HCT116 (cell line): ENCODE data around the gene FKBP5. TPM values are rescaled to one million over a fixed set of nuclear protein-coding genes. Genes with fewer than 3 reads are reported as not detected.

Source experiments
- ATAC-seq: fragments of 200-7000 bp; cut with Tn5 transposase; 2 replicates; pipeline ENCODE4 v1.9.1; 2020; ENCODE audit warnings: mild to moderate bottlenecking, moderate library complexity
- BruUV-seq: library from RNA; stranded (reverse); fragments of 400-500 nt; replicated peaks from 2 replicates; lab custom pipeline; 2021; lab: Mats Ljungman, UMichigan
- CTCF ChIA-PET: fragments of 300-600 bp; sonication (Branson Sonifier 250); formaldehyde crosslinking; loops from one replicate; lab custom pipeline; 2021; ENCODE audit warnings: antibody characterized with exemption; lab: Charles Lee
- POLR2A ChIA-PET: fragments of 300-600, 350-600 bp; sonication (Branson Sonifier 250); formaldehyde crosslinking; loops from one replicate; lab custom pipeline; 2021; ENCODE audit warnings: antibody characterized with exemption; lab: Charles Lee
- RAD21 ChIA-PET, 2 experiments: fragments of 300-600 bp; sonication (Branson Sonifier 250); formaldehyde crosslinking; loops; one replicate each; lab custom pipeline; 2023; ENCODE audit warnings: low total read pairs in 2 of 2; ENCODE audit not compliant: uncharacterized antibody in 2 of 2, unreplicated experiment in 2 of 2, low non-redundant PET in 1 of 2; lab: Charles Lee
- DNase-seq: peaks from one replicate; pipeline ENCODE4 v3.0.0-alpha.2; 2010; ENCODE audit warnings: low read depth, low spot score
- H2AFZ ChIP-seq: fragments of 200-600 bp; shearing (Covaris generic), sonication (generic); 2 replicates; pipeline ENCODE4 v1.6.1; 2017; ENCODE audit warnings: low read depth, mixed run types, mixed read lengths, antibody characterized with exemption, low read length; ENCODE audit not compliant: poor library complexity, severe bottlenecking
- H3K27ac ChIP-seq: 2 replicates; pipeline ENCODE4 v1.5.1; 2012; ENCODE audit warnings: low read depth, low read length
- H3K27me3 ChIP-seq: fragments of 200-600 bp; sonication (generic); 2 replicates; pipeline ENCODE4 v1.6.1; 2016; ENCODE audit warnings: mixed run types, low read length, mixed read lengths; ENCODE audit not compliant: insufficient read depth
- H3K36me3 ChIP-seq, 2 experiments: fragments of 200-500 bp in 1 of 2; fragments of 200-600 bp in 1 of 2; sonication (Bioruptor generic) in 1 of 2; sonication (generic) in 1 of 2; 2 replicates each; pipeline versions ENCODE4 v1.5.1 to v1.6.1; 2014 to 2016; ENCODE audit warnings: low read length in 2 of 2, inconsistent platforms in 1 of 2, mixed read lengths in 1 of 2, mixed run types in 1 of 2; ENCODE audit not compliant: insufficient read depth in 2 of 2, control insufficient read depth in 1 of 2
- H3K4me1 ChIP-seq, 2 experiments: fragments of 200-600 bp in 1 of 2; sonication (generic) in 1 of 2; 2 replicates each; pipeline versions ENCODE4 v1.5.1 to v1.6.1; 2012 to 2017; ENCODE audit warnings: low read length in 2 of 2, inconsistent platforms in 1 of 2, mild to moderate bottlenecking in 1 of 2, mixed read lengths in 1 of 2, mixed run types in 1 of 2, moderate library complexity in 1 of 2; ENCODE audit not compliant: insufficient read depth in 2 of 2, control insufficient read depth in 1 of 2
- H3K4me2 ChIP-seq: fragments of 200-600 bp; sonication (generic); 2 replicates; pipeline ENCODE4 v1.6.1; 2017; ENCODE audit warnings: mixed run types, low read length, mixed read lengths
- H3K4me3 ChIP-seq, 2 experiments: fragments of 200-600 bp in 1 of 2; sonication (generic) in 1 of 2; replicated peaks in 1 of 2; 2 replicates each; pipeline ENCODE4 v1.5.1; 2011 to 2016; ENCODE audit warnings: low read length in 2 of 2, control low read depth in 1 of 2, low read depth in 1 of 2, mild to moderate bottlenecking in 1 of 2, mixed read lengths in 1 of 2, mixed run types in 1 of 2
- H3K79me2 ChIP-seq: fragments of 200-600 bp; sonication (generic); 2 replicates; pipeline ENCODE4 v1.6.1; 2017; ENCODE audit warnings: mild to moderate bottlenecking, mixed run types, low read length, moderate library complexity, mixed read lengths; ENCODE audit not compliant: insufficient read depth
- H3K9ac ChIP-seq: fragments of 200-600 bp; sonication (generic); 2 replicates; pipeline ENCODE4 v1.6.1; 2016; ENCODE audit warnings: low read length, mixed read lengths
- H3K9me2 ChIP-seq: fragments of 200-600 bp; sonication (generic), shearing (Covaris generic); 2 replicates; pipeline ENCODE4 v1.6.1; 2017; ENCODE audit warnings: mixed run types, mild to moderate bottlenecking, moderate library complexity; ENCODE audit not compliant: insufficient read depth
- H3K9me3 ChIP-seq, 2 experiments: fragments of 200-500 bp in 1 of 2; fragments of 200-600 bp in 1 of 2; sonication (Bioruptor generic) in 1 of 2; sonication (generic) in 1 of 2; 2 replicates each; pipeline ENCODE4 v1.6.1; 2014 to 2017; ENCODE audit warnings: low read length in 2 of 2, mixed read lengths in 2 of 2, inconsistent platforms in 1 of 2, low read depth in 1 of 2, mild to moderate bottlenecking in 1 of 2, mixed run types in 1 of 2, moderate library complexity in 1 of 2; ENCODE audit not compliant: control insufficient read depth in 1 of 2, insufficient read depth in 1 of 2
- H4K20me1 ChIP-seq: fragments of 200-600 bp; sonication (generic), shearing (Covaris generic); 2 replicates; pipeline ENCODE4 v1.6.1; 2017; ENCODE audit warnings: mixed run types, mild to moderate bottlenecking, moderate library complexity; ENCODE audit not compliant: insufficient read depth
- ATF3 ChIP-seq: IDR thresholded peaks from 2 replicates; pipeline ENCODE4 v1.6.1; 2012
- EGR1 ChIP-seq: IDR thresholded peaks from 2 replicates; pipeline ENCODE4 v1.6.1; 2012; ENCODE audit warnings: low read depth
- ELF1 ChIP-seq: IDR thresholded peaks from 2 replicates; pipeline ENCODE4 v1.6.1; 2012; ENCODE audit warnings: low read depth, borderline replicate concordance
- EZH2 ChIP-seq: fragments of 200-600 bp; sonication (generic); IDR thresholded peaks from 2 replicates; pipeline ENCODE4 v1.6.1; 2017; ENCODE audit warnings: antibody characterized with exemption, mixed run types
- EZH2phosphoT487 ChIP-seq: fragments of 200-600 bp; IDR thresholded peaks from 2 replicates; pipeline ENCODE4 v1.6.1; 2018; ENCODE audit warnings: antibody characterized with exemption, borderline replicate concordance
- JUND ChIP-seq: IDR thresholded peaks from 2 replicates; pipeline ENCODE4 v1.6.1; 2012
- POLR2AphosphoS5 ChIP-seq: IDR thresholded peaks from 2 replicates; pipeline ENCODE4 v1.6.1; 2011; ENCODE audit warnings: mild to moderate bottlenecking, low read depth, low read length, moderate library complexity
- SRF ChIP-seq: IDR thresholded peaks from 2 replicates; pipeline ENCODE4 v1.6.1; 2012; ENCODE audit warnings: low read depth
- TCF7L2 ChIP-seq: IDR thresholded peaks from 2 replicates; pipeline ENCODE4 v1.7.0; 2011; ENCODE audit warnings: borderline replicate concordance, inconsistent platforms; ENCODE audit not compliant: insufficient read depth, insufficient read length; ENCODE audit errors: extremely low read depth
- YY1 ChIP-seq: IDR thresholded peaks from 2 replicates; pipeline ENCODE4 v1.6.1; 2011; ENCODE audit warnings: low read length, low read depth, moderate library complexity, mild to moderate bottlenecking; ENCODE audit not compliant: insufficient replicate concordance; ENCODE audit errors: extremely low read depth
- intact Hi-C: fragments of 100-400 bp; cut with micrococcal nuclease; formaldehyde crosslinking; loops from 2 replicates; pipeline ENCODE4 v1.10.0; 2022
- total RNA-seq: library from RNA; stranded (reverse); gene quantifications from one replicate; pipeline ENCODE4 v1.2.1, GENCODE V29; 2021; ENCODE audit not compliant: unreplicated experiment

FKBP5 gene
- total RNA-seq, 1 experiment from 2014 or later = 50.3 TPM

DNA sequence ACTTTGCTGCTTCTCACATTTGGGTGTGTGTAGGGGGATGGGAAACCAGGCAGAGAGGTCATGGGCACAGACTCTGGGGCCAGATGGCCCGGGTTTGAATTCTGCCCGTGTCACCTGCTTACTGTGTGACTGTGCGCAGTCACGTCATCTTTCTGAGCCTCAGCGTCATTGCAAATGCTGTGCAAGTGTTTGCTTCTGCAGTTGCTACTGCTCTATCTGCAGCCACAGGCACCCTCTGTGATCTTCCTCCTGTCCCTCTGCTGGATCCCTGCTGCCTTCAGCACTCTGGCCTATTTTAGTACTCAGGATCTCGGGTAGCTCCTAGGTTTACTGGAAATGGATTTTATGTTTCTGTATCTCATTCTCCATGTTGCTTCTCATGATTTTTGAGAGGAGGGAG is 135.4 kb downstream of the FKBP5 start:
- no peaks in the 10 kb centered on the region for H3K9me2 ChIP-seq
- H3K27ac ChIP-seq = no peak overlapping the region
- no peaks in the 10 kb centered on the region for H4K20me1 ChIP-seq
- no peaks in the 10 kb centered on the region for H3K79me2 ChIP-seq
- no TSS peak for BruUV-seq
- ATAC-seq (no peak), DNase-seq (no peak)
- H3K36me3 ChIP-seq = no peaks in the 10 kb centered on the region
- H3K4me2 ChIP-seq = no peak overlapping the region
- ChIA-PET RAD21 (no interaction called here), CTCF (interaction anchor here (1.0 kb wide), 1 partner anchor 134 kb away, joined by 3 read pairs; no protein-coding TSS in a partner anchor), POLR2A (no interaction called here)
- no peak for TF ChIP-seq ELF1
- no peak for TF ChIP-seq SRF
- TF ChIP-seq EGR1 = no peak
- no peak for TF ChIP-seq YY1
- no peak for TF ChIP-seq ATF3
- no peak for TF ChIP-seq TCF7L2
- no peak for TF ChIP-seq JUND
- no peak for TF ChIP-seq POLR2AphosphoS5
- TF ChIP-seq EZH2 = no peak
- no peak for TF ChIP-seq EZH2phosphoT487
- intact Hi-C loops = no loop called here
- H3K4me1 ChIP-seq = no peaks in the 10 kb centered on the region
- no peak overlapping the region for H2AFZ ChIP-seq
- no peaks in the 10 kb centered on the region for H3K27me3 ChIP-seq
- peaks cover 4 to 9% of the 10 kb centered on the region in 2 experiments; a peak in 2 of 4 replicates for H3K9me3 ChIP-seq
- H3K4me3 ChIP-seq = no peak overlapping the region
- no peak overlapping the region for H3K9ac ChIP-seq
